Activated CD4-positive, alpha-beta T cell treated with anti-CD3 and anti-CD28 coated beads for 24 hours (primary cell): Measurements from ENCODE around the gene PBLD.

Source experiments
- DNase-seq, 2 donors: peaks; one replicate each; pipeline ENCODE4 v3.0.0-alpha.2; 2020; ENCODE audit warnings: low read depth in 2 of 2

Gene PBLD

GRCh38 chr10:68332259-68333057, at the start of gene PBLD:
TSS of gene PBLD (minus strand) at chr10:68332928. CDS start at chr10:68306844, 26,084 bp downstream.
- DNase-seq: peak; percentile 31 to 40

DNA sequence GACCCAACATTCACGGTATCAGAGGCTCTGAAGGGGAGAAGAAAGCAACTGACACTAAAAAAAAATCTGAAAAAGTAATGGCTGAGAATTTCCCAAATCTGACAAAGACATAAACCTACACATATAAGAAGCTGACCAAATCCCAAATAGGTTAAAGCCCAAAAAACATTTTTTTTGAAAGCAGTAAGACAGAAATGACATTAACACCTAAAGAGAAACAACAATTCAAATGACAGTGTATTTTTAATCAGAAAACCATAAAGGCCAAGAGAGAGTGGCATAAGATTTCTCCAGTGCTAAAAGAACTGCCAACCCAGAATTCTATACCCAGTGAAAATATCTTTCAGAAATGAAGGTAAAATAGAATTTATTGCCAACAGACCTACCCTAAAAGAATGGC, 38.9 kb upstream of the PBLD start:
- no peak for DNase-seq

GRCh38 chr10:68367121-68367520, 34.4 kb upstream of the PBLD start:
- no peak for DNase-seq

DNA sequence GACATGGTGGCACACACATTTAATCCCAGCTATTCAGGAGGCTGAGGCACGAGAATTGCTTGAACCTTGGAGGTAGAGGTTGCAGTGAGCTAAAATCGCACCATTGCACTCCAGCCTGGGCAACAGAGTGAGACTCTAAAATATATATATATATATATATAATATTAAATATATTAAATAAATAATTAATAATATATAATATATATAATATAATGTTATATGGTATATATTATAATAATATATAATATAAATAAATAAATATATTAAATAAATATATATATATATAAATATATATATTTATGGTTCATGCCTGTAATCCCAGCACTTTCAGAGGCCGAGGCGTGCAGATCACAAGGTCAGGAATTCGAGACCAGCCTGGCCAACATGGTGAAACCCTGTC, 33.9 kb upstream of the PBLD start:
- DNase-seq: no peak

- no peak for DNase-seq
These were observed 32.9 kb upstream of the PBLD start for GRCh38 chr10:68365611-68366010.

DNA sequence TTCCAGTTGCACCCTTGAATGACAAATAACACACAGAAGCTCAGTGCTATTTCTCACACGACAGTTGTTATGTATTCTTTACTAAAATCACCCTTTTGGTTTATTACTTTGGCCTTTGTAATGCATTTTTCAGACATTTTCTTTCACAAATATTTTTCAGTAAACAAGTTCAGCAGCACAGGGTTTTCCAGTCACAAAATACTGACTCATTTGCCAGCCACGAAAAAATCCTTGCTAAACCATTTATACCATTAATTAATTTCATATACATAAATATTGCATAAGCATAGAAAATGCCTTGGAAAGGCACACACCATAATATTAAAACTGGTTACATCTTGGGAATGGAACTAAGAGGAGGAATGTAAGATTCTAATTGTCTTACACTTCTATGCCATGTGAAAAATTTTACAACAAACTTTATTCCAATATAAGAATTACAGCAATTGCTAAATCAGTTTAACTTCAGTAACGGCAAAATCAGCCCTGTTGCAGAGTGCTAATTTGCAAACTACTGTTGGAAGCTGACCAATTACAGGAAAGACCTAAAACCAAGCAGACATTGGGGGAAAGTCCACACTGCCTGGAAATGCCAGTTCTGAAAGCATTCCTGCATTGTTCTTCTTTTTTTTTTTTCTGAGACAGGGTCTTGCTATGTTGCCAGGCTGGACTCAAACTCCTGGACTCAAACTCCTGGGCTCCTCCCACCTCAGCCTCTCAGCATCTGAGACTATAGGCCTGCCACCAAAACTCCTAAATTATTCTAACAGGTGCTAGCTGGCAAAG, 31.6 kb upstream of the PBLD start:
- DNase-seq: no peak

- DNase-seq: no peak
These were observed 29.9 kb upstream of the PBLD start for GRCh38 chr10:68362590-68362989.

DNA sequence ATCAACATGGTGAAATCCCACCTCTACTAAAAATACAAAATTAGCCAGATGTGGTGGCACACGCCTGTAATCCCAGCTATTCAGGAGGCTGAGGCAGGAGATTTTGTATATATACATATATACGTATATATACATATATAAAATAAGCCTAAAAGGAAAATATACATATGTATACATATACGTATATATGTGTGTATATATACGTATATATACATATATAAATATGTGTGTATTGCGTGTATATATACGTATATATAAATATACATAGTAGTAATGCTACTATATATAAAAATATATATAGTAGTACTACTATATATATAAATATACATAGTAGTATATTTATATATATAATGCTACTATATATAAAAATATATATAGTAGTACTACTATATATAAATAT, 26.5 kb upstream of the PBLD start:
- no peak for DNase-seq

DNA sequence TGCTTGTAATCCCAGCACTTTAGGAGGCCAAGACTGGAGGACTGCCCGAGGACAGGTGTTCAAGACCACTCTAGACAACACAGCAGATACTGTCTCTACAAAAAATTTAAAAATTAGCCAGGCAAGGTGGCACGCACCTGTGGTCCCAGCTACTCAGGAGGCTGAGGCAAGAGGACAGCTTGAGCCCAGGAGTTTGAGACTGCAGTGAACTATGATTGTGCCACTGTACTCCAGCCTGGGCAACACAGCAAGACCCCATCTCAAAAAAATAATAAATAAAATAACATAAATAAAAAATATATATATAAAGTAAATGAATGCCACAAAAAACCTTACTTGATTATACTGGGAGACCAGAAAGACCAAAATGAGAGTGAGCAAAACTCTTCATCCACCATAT, 20.8 kb upstream of the PBLD start:
- no peak for DNase-seq

DNA sequence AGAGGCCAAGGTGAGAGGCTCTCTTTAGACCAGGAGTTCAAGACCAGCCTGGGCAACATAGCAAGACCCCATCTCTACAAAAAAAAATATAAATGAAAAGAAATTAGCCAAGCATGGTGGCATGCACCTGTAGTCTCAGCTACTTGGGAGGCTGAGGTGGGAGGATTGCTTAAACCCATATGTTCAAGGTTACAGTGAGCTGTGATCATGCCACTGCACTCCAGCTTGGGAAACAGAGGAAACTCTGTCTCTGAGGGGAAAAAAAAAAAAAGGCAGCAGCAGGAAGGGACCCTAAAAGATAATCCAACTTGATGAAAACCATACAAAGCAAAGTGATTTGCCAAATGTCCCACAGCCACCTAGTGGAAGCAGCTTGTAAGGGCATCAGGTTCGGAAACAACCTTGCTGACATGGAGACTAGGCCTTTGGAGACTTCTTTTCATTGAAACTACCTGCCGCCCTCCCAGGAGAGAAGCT, 15.6 kb upstream of the PBLD start:
- DNase-seq: peak in 1 of 2 donors; percentile 8

- DNase-seq: no peak
These were observed 14.0 kb upstream of the PBLD start for GRCh38 chr10:68346774-68347173.

- no peak for DNase-seq
These were observed 12.9 kb upstream of the PBLD start for GRCh38 chr10:68345621-68346020.

DNA sequence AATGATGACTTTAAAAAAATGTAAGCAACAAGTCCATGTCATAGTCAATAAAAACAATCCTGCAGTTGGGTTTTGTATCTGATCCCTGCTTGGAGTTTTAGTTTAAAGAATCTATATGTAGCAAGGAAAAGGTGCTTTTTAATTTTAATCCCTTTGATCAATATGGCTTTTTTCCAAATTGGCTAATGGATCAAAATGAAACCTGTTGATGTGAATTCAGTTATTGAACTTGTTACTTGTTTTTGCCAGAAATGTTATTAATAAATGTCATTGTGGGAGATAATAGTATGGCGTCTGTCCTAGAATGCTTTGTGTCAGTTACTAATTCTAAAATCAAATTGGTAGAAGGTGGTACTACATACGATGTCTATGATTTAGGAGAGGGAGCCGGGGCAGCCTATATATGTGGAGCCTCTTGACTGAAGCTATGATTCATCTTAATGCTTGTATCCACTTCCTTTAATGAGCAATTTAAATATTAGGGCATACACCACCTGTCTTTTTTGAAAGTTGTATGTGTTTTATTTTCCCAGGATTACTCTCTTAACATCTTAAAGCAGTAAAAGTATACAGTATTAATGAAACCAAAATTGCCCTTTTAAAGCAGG, 10.3 kb upstream of the PBLD start:
- DNase-seq: no peak

GRCh38 chr10:68340358-68341080, 7.8 kb upstream of the PBLD start:
- no peak for DNase-seq

- no peak for DNase-seq
These were observed 4.1 kb upstream of the PBLD start for GRCh38 chr10:68336754-68337351.

- no peak for DNase-seq
These were observed 2.1 kb upstream of the PBLD start for GRCh38 chr10:68334672-68335467.

DNA sequence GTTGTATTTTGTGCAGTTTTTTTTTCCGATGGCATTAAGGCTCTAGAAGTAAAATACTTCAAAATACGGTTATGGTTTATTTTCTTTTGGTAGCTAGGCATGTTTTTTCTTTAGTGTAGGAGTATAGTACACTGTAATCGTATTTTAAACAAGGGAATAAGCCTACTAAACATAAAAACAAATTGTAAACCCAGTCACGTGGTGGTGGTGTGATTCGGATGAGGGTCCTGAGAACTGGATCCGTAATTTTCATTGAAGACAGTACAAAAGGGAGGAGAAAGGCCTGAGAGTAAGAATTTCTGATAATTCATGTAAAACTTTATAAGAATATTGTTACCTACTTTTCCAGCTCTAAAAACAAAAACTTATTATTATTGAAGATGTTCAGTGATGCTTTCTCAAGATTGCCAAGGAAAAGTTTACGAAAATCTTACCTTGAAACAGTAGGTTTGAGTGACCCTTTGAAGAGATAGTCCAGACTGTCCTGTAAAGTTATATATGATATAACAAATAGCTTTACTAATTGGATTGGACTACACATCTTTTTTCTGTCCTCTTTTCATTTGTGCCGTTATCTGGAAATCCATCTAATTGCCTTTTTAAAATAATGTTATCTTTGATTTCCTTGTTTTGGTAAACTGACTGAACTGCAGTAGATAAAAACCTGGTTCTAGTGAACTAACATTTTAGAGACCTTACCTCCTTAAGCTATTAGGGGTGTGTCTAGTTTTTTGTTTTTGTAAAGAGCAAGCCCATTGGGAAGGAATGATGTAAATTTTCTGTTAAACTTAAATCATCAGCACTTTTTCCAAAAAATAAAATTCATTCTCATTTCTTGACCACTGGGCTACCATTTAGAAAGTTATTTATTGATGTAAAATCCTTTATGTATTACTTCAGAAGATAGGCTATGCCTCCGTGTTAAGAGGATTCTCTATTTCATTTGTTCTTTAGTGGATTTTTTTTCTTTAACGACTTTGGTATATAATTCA, 1.0 kb upstream of the PBLD start:
- DNase-seq: no peak

DNA sequence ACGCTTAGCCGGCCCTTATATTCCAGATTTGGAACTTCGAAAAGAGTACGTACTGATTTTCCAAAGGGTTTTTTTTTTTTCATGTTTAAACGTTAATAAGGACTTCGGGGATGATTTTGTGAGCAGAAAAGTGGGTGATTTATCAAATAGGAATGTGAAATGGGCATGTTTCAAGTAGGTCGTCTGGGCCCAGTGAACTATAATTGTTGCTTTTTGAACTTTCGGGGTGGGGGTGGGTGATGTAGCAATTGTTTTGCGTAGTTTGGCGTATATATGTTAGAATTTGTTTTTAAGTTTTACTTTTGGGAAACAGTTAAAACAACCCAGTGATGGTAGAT, 299 bp upstream of the PBLD start:
- no peak for DNase-seq

DNA sequence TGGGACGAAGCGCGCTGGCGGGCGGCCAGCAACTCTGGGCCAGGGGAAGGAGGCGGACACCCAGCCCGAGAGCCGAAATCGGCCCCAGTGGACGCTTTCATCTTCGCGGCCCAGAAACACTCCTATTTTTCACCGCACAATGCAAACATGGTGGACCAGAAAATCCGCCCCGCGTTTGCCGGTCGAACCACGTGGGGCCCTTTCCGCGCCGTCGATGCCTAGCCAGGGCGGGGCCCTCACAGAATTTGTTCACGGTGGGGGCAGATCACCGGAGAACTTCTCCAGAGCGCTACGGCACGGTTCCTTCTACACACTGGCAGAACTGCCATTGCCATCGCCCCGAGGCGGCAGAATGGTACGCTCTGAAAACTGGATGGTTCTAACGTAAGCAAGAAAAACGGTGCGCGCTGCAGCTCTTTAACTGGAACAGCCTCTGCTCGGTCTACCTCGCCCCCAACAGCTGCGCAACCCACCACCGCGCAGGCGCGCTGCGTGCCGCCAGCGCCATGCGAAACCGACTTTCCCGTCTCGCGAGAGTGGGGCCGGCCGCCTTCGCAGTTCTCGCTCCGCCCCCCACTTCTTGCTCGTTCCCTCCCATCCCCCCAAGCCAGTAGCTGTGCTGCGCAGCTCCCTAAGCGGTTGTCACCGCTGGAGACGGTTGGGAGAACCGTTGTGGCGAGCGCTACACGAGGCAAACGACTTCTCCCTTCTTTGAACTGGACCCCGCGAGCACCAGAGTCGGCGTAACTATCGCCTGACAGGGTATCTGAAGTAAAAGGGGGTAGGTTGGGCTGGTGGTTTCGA, 1.1 kb downstream of the PBLD start, which contains the start of gene HNRNPH3:
Gene HNRNPH3 (plus strand): TSS at position 610 of the 804 bp plus-strand sequence. CDS start 5,158 bp downstream, outside the sequence.
- peak; percentile 98 to 99 for DNase-seq
